ENCODE data around the gene PIGQ. TPM values are rescaled to one million over a fixed set of nuclear protein-coding genes. Genes with fewer than 3 reads are reported as not detected.
A peak's percentile ranks its signal among the peaks of the same experiment; 100 is the strongest.

The PIGQ gene
- total and polyA plus RNA-seq, 2 of the 8 experiments (the other 6 are each of a cell fraction or from before 2014, with no cell fraction given), result 36.0 to 49.2 TPM

DNA sequence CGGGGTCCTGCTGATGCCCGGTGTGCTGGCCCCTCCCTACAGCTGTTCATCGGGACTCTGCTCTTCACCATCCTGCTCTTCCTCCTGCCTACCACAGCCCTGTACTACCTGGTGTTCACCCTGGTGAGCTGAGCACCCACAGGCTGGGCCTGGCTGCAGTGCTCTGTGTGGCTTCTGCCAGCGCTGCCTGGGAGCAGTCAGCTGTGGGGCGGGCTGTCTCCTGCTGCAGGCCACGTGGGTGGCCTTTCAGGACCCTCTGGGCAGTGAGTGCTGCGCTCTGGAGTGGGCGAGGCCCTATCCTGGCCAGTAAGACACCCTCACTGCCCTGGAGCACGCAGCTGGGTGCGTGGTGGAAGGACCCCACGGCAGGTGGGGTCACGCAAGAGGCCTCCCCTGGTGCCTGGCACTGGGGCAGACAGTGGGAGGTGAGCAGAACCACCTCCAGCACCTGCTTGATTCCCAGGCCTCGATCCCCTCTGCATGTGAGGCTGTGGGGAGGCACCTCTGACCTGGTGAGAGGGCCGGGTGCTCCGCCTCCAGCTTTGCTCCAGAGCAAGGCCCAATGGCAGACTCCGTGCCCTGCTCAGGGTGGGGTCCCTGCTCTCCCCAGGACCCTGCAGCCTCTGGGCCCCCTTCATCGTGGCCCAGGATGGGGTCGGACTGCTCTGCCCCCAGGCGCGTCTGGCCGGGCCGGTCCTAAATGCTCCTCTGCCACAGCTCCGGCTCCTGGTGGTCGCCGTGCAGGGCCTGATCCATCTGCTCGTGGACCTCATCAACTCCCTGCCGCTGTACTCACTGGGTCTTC, 10.6 kb downstream of the PIGQ start:
- Histone ChIP-seq H2BK15ac (ENCODE audit: low read length) (no peak overlapping the region), H3K18ac (ENCODE audit: extremely low read depth, low read length) (no peak overlapping the region), H3K4me1 (replicated peaks in 1 of 4; ENCODE audit: control insufficient read depth in 3 of 4, insufficient read depth in 4 of 4, low read length in 3 of 4) (peaks cover 0 to 21% (median 16%) of the 10 kb centered on the region in 4 experiments; a peak in 6 of 7 replicates), H4K8ac (ENCODE audit: extremely low read depth, insufficient read depth, low read length) (peak overlapping the region; percentile 72), H3K4ac (replicated peaks; ENCODE audit: insufficient read length, low read depth, low read length) (peak overlapping the region; percentile 33), H2AFZ (ENCODE audit: low read length) (no peak overlapping the region), H3K79me2 (ENCODE audit: control insufficient read depth in 1 of 2, insufficient read depth in 2 of 2, low read length in 2 of 2) (no peaks in the 10 kb centered on the region), H4K91ac (replicated peaks; ENCODE audit: insufficient read length, low read length) (peak overlapping the region; percentile 19), H3K9me3 (ENCODE audit: insufficient read depth in 2 of 2, low read depth in 1 of 2, low read length in 1 of 2) (no peaks in the 10 kb centered on the region), H3K79me1 (ENCODE audit: low read depth, low read length) (no peaks in the 10 kb centered on the region), H2BK120ac (replicated peaks; ENCODE audit: low read depth, low read length) (no peak overlapping the region), H3K14ac (ENCODE audit: insufficient read length) (no peak overlapping the region), H3K23ac (ENCODE audit: insufficient read length) (no peak overlapping the region), H3K36me3 (ENCODE audit: control insufficient read depth in 2 of 4, insufficient read depth in 4 of 4, low read length in 3 of 4) (peaks cover 0 to 5% (median 0%) of the 10 kb centered on the region in 4 experiments; a peak in 1 of 8 replicates), H3K23me2 (ENCODE audit: low read depth, low read length) (peaks cover 2% of the 10 kb centered on the region; the same call in 1 of the 2 replicates), H4K20me1 (replicated peaks in 1 of 2; ENCODE audit: control insufficient read depth in 1 of 2, insufficient read depth in 2 of 2, low read length in 2 of 2) (peaks cover 0 to 13% of the 10 kb centered on the region in 2 experiments), H3K27ac (ENCODE audit: low read depth, low read length) (no peak overlapping the region), H3K56ac (replicated peaks; ENCODE audit: insufficient read length, low read depth, low read length) (no peak overlapping the region), H2BK5ac (ENCODE audit: low read depth, low read length) (no peak overlapping the region), H3K27me3 (replicated peaks in 1 of 4; ENCODE audit: control insufficient read depth in 3 of 4, extremely low read depth in 1 of 4, insufficient read depth in 3 of 4, low read length in 3 of 4) (peaks cover 0 to 4% (median under 1%) of the 10 kb centered on the region in 4 experiments; a peak in 4 of 7 replicates), H2BK12ac (ENCODE audit: low read depth, low read length) (no peak overlapping the region), H3K4me3 (ENCODE audit: extremely low read depth in 1 of 4, insufficient read depth in 2 of 4, low read depth in 3 of 4, low read length in 4 of 4) (no peak overlapping the region), H4K5ac (ENCODE audit: insufficient read length, low read depth, low read length) (no peak overlapping the region), H2BK20ac (ENCODE audit: low read length) (no peak overlapping the region), H2AK5ac (ENCODE audit: low read depth, low read length) (peak overlapping the region; percentile 21; the same call in 1 of the 2 replicates), H3K4me2 (ENCODE audit: insufficient read depth in 1 of 2, low read depth in 2 of 2, low read length in 2 of 2) (no peak overlapping the region), H3K9ac (replicated peaks in 1 of 4; ENCODE audit: extremely low read depth in 1 of 4, low read depth in 3 of 4, low read length in 3 of 4) (no peak overlapping the region)
- TF ChIP-seq RBBP5 (IDR thresholded peaks at IDR 0.05; ENCODE audit: borderline replicate concordance, low read depth, low read length) (no peak), MAFK (IDR thresholded peaks at IDR 0.05; ENCODE audit: low read depth, low read length) (no peak), CHD1 (IDR thresholded peaks at IDR 0.05; ENCODE audit: low read depth, low read length) (no peak), CTCF (IDR thresholded peaks at IDR 0.05; ENCODE audit: control extremely low read depth in 1 of 3, insufficient read depth in 1 of 3, low read depth in 1 of 3, low read length in 3 of 3) (no peak), SP2 (IDR thresholded peaks at IDR 0.05; ENCODE audit: low read length) (no peak), TAF1 (IDR thresholded peaks at IDR 0.05; ENCODE audit: low read depth, low read length) (no peak), POU5F1 (IDR thresholded peaks at IDR 0.05; ENCODE audit: low read depth, low read length) (no peak), CTBP2 (IDR thresholded peaks at IDR 0.05; ENCODE audit: borderline replicate concordance, insufficient read depth, insufficient read length, low read length) (no peak)
- DNase-seq (ENCODE audit: low read depth in 1 of 2, low spot score in 2 of 2), result no peak
- WGBS, 2 experiments (ENCODE audit: extremely low coverage in 1 of 2, insufficient coverage in 1 of 2, insufficient read length in 1 of 2, insufficient replicate concordance in 2 of 2, low coverage in 1 of 2, low lambda C conversion rate in 2 of 2, missing lambda C conversion rate in 1 of 2), result 89% methylated on average over 23 of the region's 27 CpGs; no CpG with 5 or more reads in 1 of the 2 experiments
- FAIRE-seq, result no peak
- CTCF ChIA-PET (ENCODE audit: partially characterized antibody), result interaction anchor here (0.6 to 5.4 kb wide), 14 partner anchors 8 to 303 kb away, joined by 3 to 35 read pairs (median 6); partner anchors contain the start of gene WDR90
- POLR2A ChIA-PET (ENCODE audit: partially characterized antibody), result interaction anchor here (0.5 to 7.9 kb wide), 10 partner anchors 8 to 197 kb away, joined by 3 to 58 read pairs (median 4); partner anchors contain the start of genes NHLRC4, PIGQ, RAB40C and WDR90

All from H1 (cell line).